Measurements from ENCODE around the gene RAMACL.

RAMACL gene

GRCh38 chr6:166575205-166575604, 11.3 kb downstream of the RAMACL start:
- Histone ChIP-seq H3F3A (ENCODE audit: insufficient read depth, low read length) (no peaks in the 10 kb centered on the region), H3K4me3 (ENCODE audit: low read depth, low read length, poor library complexity, severe bottlenecking) (no peak overlapping the region), H2AFZ (ENCODE audit: low read length) (no peak overlapping the region), H3K27me3 (ENCODE audit: insufficient read depth, low read length) (no peaks in the 10 kb centered on the region), H3K9me2 (ENCODE audit: low read depth, low read length) (no peaks in the 10 kb centered on the region), H3K79me2 (ENCODE audit: insufficient read depth, low read length) (no peaks in the 10 kb centered on the region), H4K20me1 (ENCODE audit: insufficient read depth, low read length) (no peaks in the 10 kb centered on the region), H3K27ac (ENCODE audit: low read depth, low read length, poor library complexity, severe bottlenecking) (no peak overlapping the region), H3K9ac (ENCODE audit: low read length) (no peak overlapping the region), H3K9me3 (ENCODE audit: low read length) (no peaks in the 10 kb centered on the region), H3K4me1 (ENCODE audit: insufficient read depth, low read length, severe bottlenecking) (no peaks in the 10 kb centered on the region), H3K36me3 (ENCODE audit: insufficient read depth, low read length) (no peaks in the 10 kb centered on the region), H3K4me2 (ENCODE audit: low read length) (no peak overlapping the region)
- TF ChIP-seq EZH2 (IDR thresholded peaks at IDR 0.05; ENCODE audit: borderline replicate concordance, low read length) (no peak), CTCF (IDR thresholded peaks at IDR 0.05; ENCODE audit: low read length) (no peak)

- H3F3A ChIP-seq (ENCODE audit: insufficient read depth, low read length), result no peaks in the 10 kb centered on the region
- no peaks in the 10 kb centered on the region for H3K9me3 ChIP-seq (ENCODE audit: low read length)
- no peak overlapping the region for H3K4me3 ChIP-seq (ENCODE audit: low read depth, low read length, poor library complexity, severe bottlenecking)
- H3K27ac ChIP-seq (ENCODE audit: low read depth, low read length, poor library complexity, severe bottlenecking), result no peak overlapping the region
- H3K27me3 ChIP-seq (ENCODE audit: insufficient read depth, low read length), result peaks cover 6% of the 10 kb centered on the region; the same call in 1 of the 2 replicates
- no peaks in the 10 kb centered on the region for H3K9me2 ChIP-seq (ENCODE audit: low read depth, low read length)
- no peaks in the 10 kb centered on the region for H3K4me1 ChIP-seq (ENCODE audit: insufficient read depth, low read length, severe bottlenecking)
- no peak overlapping the region for H3K4me2 ChIP-seq (ENCODE audit: low read length)
- H2AFZ ChIP-seq (ENCODE audit: low read length), result no peak overlapping the region
- H4K20me1 ChIP-seq (ENCODE audit: insufficient read depth, low read length), result no peaks in the 10 kb centered on the region
- H3K36me3 ChIP-seq (ENCODE audit: insufficient read depth, low read length), result no peaks in the 10 kb centered on the region
- no peaks in the 10 kb centered on the region for H3K79me2 ChIP-seq (ENCODE audit: insufficient read depth, low read length)
- no peak overlapping the region for H3K9ac ChIP-seq (ENCODE audit: low read length)
- TF ChIP-seq CTCF (IDR thresholded peaks at IDR 0.05; ENCODE audit: low read length), result no peak
- no peak for TF ChIP-seq EZH2 (IDR thresholded peaks at IDR 0.05; ENCODE audit: borderline replicate concordance, low read length)
Observed at GRCh38 chr6:166573511-166574216, 12.8 kb downstream of the RAMACL start.

- Histone ChIP-seq H3K9me2 (ENCODE audit: low read depth, low read length) (no peaks in the 10 kb centered on the region), H3K27ac (ENCODE audit: low read depth, low read length, poor library complexity, severe bottlenecking) (no peak overlapping the region), H3K9me3 (ENCODE audit: low read length) (no peaks in the 10 kb centered on the region), H3K79me2 (ENCODE audit: insufficient read depth, low read length) (no peaks in the 10 kb centered on the region), H4K20me1 (ENCODE audit: insufficient read depth, low read length) (no peaks in the 10 kb centered on the region), H3K36me3 (ENCODE audit: insufficient read depth, low read length) (no peaks in the 10 kb centered on the region), H3K9ac (ENCODE audit: low read length) (no peak overlapping the region), H3K4me2 (ENCODE audit: low read length) (no peak overlapping the region), H3F3A (ENCODE audit: insufficient read depth, low read length) (no peaks in the 10 kb centered on the region), H3K27me3 (ENCODE audit: insufficient read depth, low read length) (peaks cover 6% of the 10 kb centered on the region; the same call in 1 of the 2 replicates), H3K4me1 (ENCODE audit: insufficient read depth, low read length, severe bottlenecking) (no peaks in the 10 kb centered on the region), H3K4me3 (ENCODE audit: low read depth, low read length, poor library complexity, severe bottlenecking) (no peak overlapping the region), H2AFZ (ENCODE audit: low read length) (no peak overlapping the region)
- TF ChIP-seq EZH2 (IDR thresholded peaks at IDR 0.05; ENCODE audit: borderline replicate concordance, low read length) (no peak), CTCF (IDR thresholded peaks at IDR 0.05; ENCODE audit: low read length) (no peak)
Observed at GRCh38 chr6:166572370-166573261, 13.9 kb downstream of the RAMACL start.

Data from OCI-LY1 (cell line).